CD4-positive, alpha-beta T cell (primary cell): ENCODE data around the gene PTH2. TPM values are rescaled to one million over a fixed set of nuclear protein-coding genes. Genes with fewer than 3 reads are reported as not detected.
"Not testable (repeated sequence)": the region's sequence is repeated elsewhere in the genome, so short reads cannot be mapped to it uniquely, and the experiment has no call there.

Source experiments
- ATAC-seq: fragments of 200-7000 bp; cut with Tn5 transposase; one replicate; pipeline ENCODE4 v1.10.0; 2022; ENCODE audit warnings: mild to moderate bottlenecking; ENCODE audit not compliant: poor library complexity
- CTCF ChIA-PET: fragments of 350-600 bp; sonication (Branson Sonifier 250); formaldehyde crosslinking; loops from one replicate; lab custom pipeline; 2021; ENCODE audit warnings: antibody characterized with exemption, inconsistent platforms; lab: Charles Lee
- POLR2A ChIA-PET: fragments of 350-600 bp; sonication (Branson Sonifier 250); formaldehyde crosslinking; loops from one replicate; lab custom pipeline; 2021; ENCODE audit warnings: antibody characterized with exemption, inconsistent platforms; lab: Charles Lee
- DNase-seq, 14 experiments: peaks; one replicate each; pipeline ENCODE4 v3.0.0-alpha.2; 2013 to 2020; ENCODE audit warnings: mixed read lengths in 2 of 14
- H3K27ac ChIP-seq, 2 donors: one replicate each; pipeline versions ENCODE4 v1.5.1 to v1.7.0; 2013; ENCODE audit warnings: low read length in 2 of 2, low read depth in 1 of 2, mild to moderate bottlenecking in 1 of 2
- H3K27me3 ChIP-seq, 2 experiments: 1 replicate in 1 of 2; 2 replicates in 1 of 2; pipeline versions ENCODE4 v1.6.1 to v1.7.0; 2013; ENCODE audit warnings: low read length in 2 of 2, control low read depth in 1 of 2, mild to moderate bottlenecking in 1 of 2, moderate library complexity in 1 of 2; ENCODE audit not compliant: insufficient read depth in 2 of 2, control insufficient read depth in 1 of 2
- H3K36me3 ChIP-seq: one replicate; pipeline ENCODE4 v1.6.1; 2013; ENCODE audit warnings: low read length, control low read depth; ENCODE audit not compliant: insufficient read depth
- H3K4me1 ChIP-seq: one replicate; pipeline ENCODE4 v1.6.1; 2013; ENCODE audit warnings: low read length, control low read depth; ENCODE audit not compliant: insufficient read depth
- H3K4me3 ChIP-seq: one replicate; pipeline ENCODE4 v1.5.1; 2013; ENCODE audit warnings: mild to moderate bottlenecking, low read length, moderate library complexity
- H3K9me3 ChIP-seq, 2 experiments: 1 replicate in 1 of 2; 2 replicates in 1 of 2; pipeline versions ENCODE4 v1.6.1 to v1.7.0; 2013; ENCODE audit warnings: low read length in 2 of 2, mild to moderate bottlenecking in 2 of 2, control low read depth in 1 of 2, moderate library complexity in 1 of 2; ENCODE audit not compliant: control insufficient read depth in 1 of 2, insufficient read depth in 1 of 2
- H3K27ac Mint-ChIP-seq: one replicate; pipeline ENCODE4 v1.8.0; 2020; ENCODE audit warnings: mixed read lengths
- H3K27me3 Mint-ChIP-seq: one replicate; pipeline ENCODE4 v1.8.0; 2021; ENCODE audit warnings: mixed read lengths
- H3K36me3 Mint-ChIP-seq: one replicate; pipeline ENCODE4 v1.8.0; 2021; ENCODE audit warnings: low read depth, mixed read lengths
- H3K4me1 Mint-ChIP-seq: one replicate; pipeline ENCODE4 v1.8.0; 2021; ENCODE audit warnings: low read depth, mixed read lengths
- H3K4me3 Mint-ChIP-seq: one replicate; pipeline ENCODE4 v1.8.0; 2020; ENCODE audit warnings: mild to moderate bottlenecking, mixed read lengths
- H3K9me3 Mint-ChIP-seq: one replicate; pipeline ENCODE4 v1.8.0; 2020; ENCODE audit warnings: mixed read lengths
- CTCF ChIP-seq: fragments of 200-600 bp; IDR thresholded peaks from one replicate; pipeline ENCODE4 v1.8.0; 2022; ENCODE audit warnings: antibody characterized with exemption, mild to moderate bottlenecking
- intact Hi-C, 2 experiments: fragments of 100-400 bp; cut with DNase I in 1 of 2; cut with micrococcal nuclease in 1 of 2; formaldehyde crosslinking; loops; one replicate each; pipeline versions ENCODE4 v1.15.1 to v1.9.0; 2023 to 2025; cut with DNase I, micrococcal nuclease
- total RNA-seq, 174 experiments: library from RNA in 2 of 174; stranded (reverse) in 2 of 174; gene quantifications; one replicate each; pipeline ENCODE4 v1.2.3 and lab custom pipeline; 2021 to 2026

Gene PTH2
- total RNA-seq, 2 experiments from 2014 or later: not detected

DNA sequence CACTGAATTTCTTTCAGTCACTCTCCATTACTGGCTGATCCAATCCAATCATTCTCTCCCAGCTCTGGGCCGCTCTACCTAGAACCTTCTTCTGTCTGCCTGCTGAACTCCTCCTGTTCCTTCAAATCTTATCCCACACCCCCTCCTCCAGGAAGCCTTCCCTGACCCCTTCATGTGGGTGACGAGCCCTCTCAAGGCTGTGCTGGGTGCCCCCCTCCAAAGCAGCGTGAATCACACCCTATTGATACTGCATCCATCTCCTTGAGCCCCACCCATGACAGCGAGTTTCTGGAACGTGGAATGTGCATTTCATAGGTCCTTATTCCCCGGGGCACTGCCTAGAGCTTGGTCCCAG, 25.2 kb upstream of the PTH2 start:
- H3K9me3 ChIP-seq: no peaks in the 10 kb centered on the region
- DNase-seq (no peak), ATAC-seq (no peak)
- intact Hi-C loops: loop anchor here in 1 of 2 experiments (10.0 kb wide), 1 partner anchor 454 kb away; the partner anchor contains the start of genes GYS1 and RUVBL2
- Mint-ChIP-seq H3K4me1 (peaks cover 45% of the 10 kb centered on the region), H3K36me3 (peaks cover 66% of the 10 kb centered on the region), H3K4me3 (peak overlapping the region; percentile 76), H3K27ac (peak overlapping the region; percentile 20), H3K27me3 (peaks cover 4% of the 10 kb centered on the region), H3K9me3 (no peaks in the 10 kb centered on the region)
- H3K4me1 ChIP-seq: peaks cover 63% of the 10 kb centered on the region
- POLR2A ChIA-PET: interaction anchor here (0.7 kb wide), 1 partner anchor 28 kb away, joined by 3 read pairs; no protein-coding TSS in a partner anchor
- no peak overlapping the region for H3K27ac ChIP-seq
- no peaks in the 10 kb centered on the region for H3K27me3 ChIP-seq
- TF ChIP-seq CTCF: no peak
- no peak overlapping the region for H3K4me3 ChIP-seq
- peaks cover 32% of the 10 kb centered on the region for H3K36me3 ChIP-seq
- CTCF ChIA-PET: no interaction called here

GRCh38 chr19:49447485-49448431, 24.5 kb upstream of the PTH2 start:
- no peaks in the 10 kb centered on the region for H3K9me3 ChIP-seq
- no peaks in the 10 kb centered on the region for H3K9me3 Mint-ChIP-seq
- ATAC-seq (no peak), DNase-seq (peak in 2 of 14 experiments; percentile 16 to 53)
- TF ChIP-seq CTCF: no peak
- H3K4me3 Mint-ChIP-seq: no peak overlapping the region
- H3K27ac ChIP-seq: no peak overlapping the region
- peaks cover 32% of the 10 kb centered on the region for H3K36me3 ChIP-seq
- H3K36me3 Mint-ChIP-seq: peaks cover 62% of the 10 kb centered on the region
- no peak overlapping the region for H3K4me3 ChIP-seq
- intact Hi-C loops: loop anchor here in 1 of 2 experiments (10.0 kb wide), 1 partner anchor 453 kb away; the partner anchor contains the start of genes GYS1 and RUVBL2
- ChIA-PET POLR2A (no interaction called here), CTCF (interaction anchor here (0.6 to 1.4 kb wide), 3 partner anchors 22 to 56 kb away, joined by 3 read pairs; no protein-coding TSS in a partner anchor)
- peaks cover 41% of the 10 kb centered on the region for H3K4me1 Mint-ChIP-seq
- no peaks in the 10 kb centered on the region for H3K27me3 ChIP-seq
- peak overlapping the region; percentile 20 for H3K27ac Mint-ChIP-seq
- peaks cover 63% of the 10 kb centered on the region for H3K4me1 ChIP-seq
- H3K27me3 Mint-ChIP-seq: peaks cover 8% of the 10 kb centered on the region

GRCh38 chr19:49445997-49446396, 22.8 kb upstream of the PTH2 start:
- ATAC-seq (no peak), DNase-seq (no peak)
- peak overlapping the region; percentile 25 for H3K4me3 Mint-ChIP-seq
- peaks cover 22% of the 10 kb centered on the region for H3K27me3 Mint-ChIP-seq
- TF ChIP-seq CTCF: no peak
- ChIA-PET POLR2A (no interaction called here), CTCF (interaction anchor here (1.2 to 3.9 kb wide), 5 partner anchors 13 to 30 kb away, joined by 3 to 19 read pairs (median 7); partner anchors contain the start of gene FLT3LG)
- no peak overlapping the region for H3K27ac Mint-ChIP-seq
- Histone ChIP-seq H3K27me3 (peaks cover 14 to 15% of the 10 kb centered on the region in 2 experiments), H3K27ac (no peak overlapping the region), H3K4me1 (peaks cover 63% of the 10 kb centered on the region), H3K4me3 (no peak overlapping the region), H3K9me3 (no peaks in the 10 kb centered on the region), H3K36me3 (peaks cover 32% of the 10 kb centered on the region)
- peaks cover 53% of the 10 kb centered on the region for H3K36me3 Mint-ChIP-seq
- intact Hi-C loops: loop anchor here in 1 of 2 experiments (10.0 kb wide), 1 partner anchor 451 kb away; the partner anchor contains the start of genes GYS1 and RUVBL2
- H3K9me3 Mint-ChIP-seq: no peaks in the 10 kb centered on the region
- peaks cover 41% of the 10 kb centered on the region for H3K4me1 Mint-ChIP-seq

GRCh38 chr19:49444100-49444700, 21.0 kb upstream of the PTH2 start:
- H3K36me3 Mint-ChIP-seq: peaks cover 38% of the 10 kb centered on the region
- peaks cover 41% of the 10 kb centered on the region for H3K4me1 Mint-ChIP-seq
- intact Hi-C loops: loop anchor here in 1 of 2 experiments (5.0 to 10.0 kb wide), 2 partner anchors 112 to 449 kb away; partner anchors contain the start of genes GYS1 and RUVBL2
- H3K9me3 Mint-ChIP-seq, H3K4me3 ChIP-seq, ATAC-seq, H3K27ac ChIP-seq, DNase-seq, H3K9me3 ChIP-seq: not testable (repeated sequence)
- Histone ChIP-seq H3K4me1 (peaks cover 51% of the 10 kb centered on the region), H3K27me3 (peaks cover 32 to 33% of the 10 kb centered on the region in 2 experiments), H3K36me3 (peaks cover 23% of the 10 kb centered on the region)
- CTCF ChIA-PET: interaction anchor here (0.6 to 3.9 kb wide), 11 partner anchors 7 to 188 kb away, joined by 3 to 19 read pairs (median 5); partner anchors contain the start of genes FLT3LG and PIH1D1
- POLR2A ChIA-PET: interaction anchor here (0.7 to 1.1 kb wide), 3 partner anchors 25 to 52 kb away, joined by 3 to 5 read pairs (median 3); partner anchors contain the start of gene FLT3LG
- H3K4me3 Mint-ChIP-seq: peak overlapping the region; percentile 85
- H3K27ac Mint-ChIP-seq: peak overlapping the region; percentile 84
- peaks cover 40% of the 10 kb centered on the region for H3K27me3 Mint-ChIP-seq
